Skeletal muscle tissue (tissue), 4 donors: ENCODE data around the gene SPATA21. TPM values are rescaled to one million over a fixed set of nuclear protein-coding genes. Genes with fewer than 3 reads are reported as not detected.
"Not testable (repeated sequence)": the region's sequence is repeated elsewhere in the genome, so short reads cannot be mapped to it uniquely, and the experiment has no call there.

Experiments
- H3K27ac ChIP-seq: one replicate; pipeline ENCODE4 v1.7.0; 2013; ENCODE audit warnings: mild to moderate bottlenecking, low read depth, low read length, inconsistent platforms
- H3K27me3 ChIP-seq, 3 donors: one replicate each; pipeline ENCODE4 v1.7.0; 2013; ENCODE audit warnings: low read length in 3 of 3; ENCODE audit not compliant: control insufficient read depth in 3 of 3, insufficient read depth in 3 of 3
- H3K36me3 ChIP-seq, 3 donors: one replicate each; pipeline ENCODE4 v1.7.0; 2013; ENCODE audit warnings: low read length in 3 of 3; ENCODE audit not compliant: control insufficient read depth in 3 of 3, insufficient read depth in 3 of 3
- H3K4me1 ChIP-seq, 3 donors: one replicate each; pipeline ENCODE4 v1.7.0; 2013; ENCODE audit warnings: low read length in 3 of 3, mild to moderate bottlenecking in 3 of 3; ENCODE audit not compliant: control insufficient read depth in 3 of 3, insufficient read depth in 3 of 3
- H3K4me3 ChIP-seq, 3 donors: one replicate each; pipeline ENCODE4 v1.7.0; 2013; ENCODE audit warnings: low read length in 3 of 3
- H3K9ac ChIP-seq, 3 donors: one replicate each; pipeline ENCODE4 v1.7.0; 2013; ENCODE audit warnings: low read length in 3 of 3, mild to moderate bottlenecking in 3 of 3, moderate library complexity in 2 of 3, low read depth in 1 of 3
- H3K9me3 ChIP-seq, 3 donors: one replicate each; pipeline ENCODE4 v1.7.0; 2013; ENCODE audit warnings: low read length in 3 of 3; ENCODE audit not compliant: control insufficient read depth in 3 of 3
- total RNA-seq: library from RNA; depleted of rRNA; stranded (reverse); fragments of >200 nt; gene quantifications from one replicate; pipeline ENCODE4 v1.2.3, GENCODE V29; 2014
- donor health status: Osteomylitis.

The SPATA21 gene
- total RNA-seq, 1 donor from 2014 or later: not detected

DNA sequence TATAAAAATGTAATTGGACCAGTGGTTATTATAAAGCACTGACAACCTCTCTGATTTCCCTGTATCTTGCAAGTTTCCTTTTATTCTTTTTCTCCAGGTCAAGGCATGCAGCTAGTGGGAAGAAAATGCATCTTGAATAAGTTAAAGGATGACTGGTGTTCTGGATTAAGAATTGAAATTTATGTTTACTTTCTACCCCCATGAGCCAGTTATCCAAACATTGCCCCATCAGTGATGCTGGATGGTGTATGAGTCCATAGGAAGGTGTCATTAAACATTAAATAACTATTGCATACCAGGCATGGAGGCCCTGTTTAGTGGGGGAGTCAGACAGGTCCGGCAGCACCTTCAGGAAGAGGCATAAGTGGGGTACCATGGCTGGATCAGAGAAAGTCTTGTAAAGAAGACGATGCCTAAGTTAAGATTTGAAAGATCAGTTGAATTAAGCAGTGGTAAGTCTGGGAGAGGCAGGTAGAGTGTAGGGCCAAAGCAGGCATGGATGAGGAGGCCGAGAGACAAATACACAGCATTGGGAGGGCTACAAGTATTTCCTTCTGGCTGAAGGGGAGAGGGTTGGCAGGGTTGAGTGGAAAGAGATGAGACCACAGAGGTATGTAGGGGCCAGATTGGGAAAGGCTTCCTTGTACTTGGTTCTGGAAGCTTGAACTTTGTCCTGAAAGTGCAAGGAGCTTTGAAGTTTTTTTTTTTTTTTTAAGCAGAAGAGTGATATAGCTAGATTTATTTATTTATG lies 64.5 kb downstream of the SPATA21 start:
- H3K9ac ChIP-seq: peak overlapping the region in 1 of 3 donors; percentile 40
- peaks cover 61 to 68% (median 64%) of the 10 kb centered on the region in 3 donors for H3K4me1 ChIP-seq
- no peaks in the 10 kb centered on the region for H3K27me3 ChIP-seq
- no peaks in the 10 kb centered on the region for H3K9me3 ChIP-seq
- H3K27ac ChIP-seq: no peak overlapping the region
- H3K4me3 ChIP-seq: peak overlapping the region in 1 of 3 donors; percentile 18
- H3K36me3 ChIP-seq: no peaks in the 10 kb centered on the region

DNA sequence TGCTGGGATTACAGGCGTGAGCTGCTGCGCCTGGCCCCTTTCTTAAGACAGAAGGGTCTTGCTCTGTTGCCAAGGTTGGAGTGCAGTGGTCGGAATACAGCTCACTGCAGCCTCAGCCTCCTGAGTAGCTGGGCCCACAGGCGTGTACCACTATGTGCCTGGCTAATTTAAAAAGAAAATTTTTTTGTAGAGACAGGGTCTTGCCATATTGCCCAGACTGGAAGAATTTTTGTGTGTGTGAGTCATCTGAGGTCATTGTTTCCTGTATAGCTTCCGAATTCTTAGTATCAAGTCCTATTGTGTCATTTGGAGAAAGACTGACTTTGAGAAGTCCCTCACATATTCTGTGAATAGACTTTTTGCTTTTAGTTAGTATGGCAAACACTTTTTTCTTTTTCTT lies 65.5 kb downstream of the SPATA21 start:
- Histone ChIP-seq H3K9ac (no peak overlapping the region), H3K4me1 (peaks cover 51 to 58% (median 54%) of the 10 kb centered on the region in 3 donors)

DNA sequence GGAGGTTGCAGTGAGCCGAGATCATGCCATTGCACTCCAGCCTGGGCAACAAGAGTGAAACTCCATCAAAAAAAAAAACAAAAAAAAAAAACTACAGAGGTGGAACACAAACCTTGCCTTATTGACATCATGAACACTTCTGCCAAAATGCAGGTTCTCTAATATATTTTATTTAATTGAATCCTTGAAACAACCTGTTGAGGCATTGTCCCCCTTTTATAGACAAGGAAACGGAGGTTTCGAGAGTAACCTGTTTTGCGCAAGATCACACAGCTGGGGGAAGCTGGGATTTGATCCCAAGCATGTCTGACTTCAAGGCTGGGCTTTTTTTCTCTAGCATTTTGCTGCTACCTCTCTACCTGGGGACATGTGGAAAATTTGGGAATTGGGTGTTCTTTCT lies 67.4 kb downstream of the SPATA21 start:
- Histone ChIP-seq H3K9me3 (no peaks in the 10 kb centered on the region), H3K4me3 (no peak overlapping the region), H3K9ac (no peak overlapping the region), H3K27me3 (no peaks in the 10 kb centered on the region), H3K4me1 (peaks cover 35 to 41% (median 39%) of the 10 kb centered on the region in 3 donors), H3K27ac (no peak overlapping the region), H3K36me3 (no peaks in the 10 kb centered on the region)

More for the DNA sequence above, 65.5 kb downstream of the SPATA21 start:
- no peak overlapping the region for H3K4me3 ChIP-seq
- no peaks in the 10 kb centered on the region for H3K36me3 ChIP-seq
- no peaks in the 10 kb centered on the region for H3K9me3 ChIP-seq
- no peak overlapping the region for H3K27ac ChIP-seq
- H3K27me3 ChIP-seq: no peaks in the 10 kb centered on the region

DNA sequence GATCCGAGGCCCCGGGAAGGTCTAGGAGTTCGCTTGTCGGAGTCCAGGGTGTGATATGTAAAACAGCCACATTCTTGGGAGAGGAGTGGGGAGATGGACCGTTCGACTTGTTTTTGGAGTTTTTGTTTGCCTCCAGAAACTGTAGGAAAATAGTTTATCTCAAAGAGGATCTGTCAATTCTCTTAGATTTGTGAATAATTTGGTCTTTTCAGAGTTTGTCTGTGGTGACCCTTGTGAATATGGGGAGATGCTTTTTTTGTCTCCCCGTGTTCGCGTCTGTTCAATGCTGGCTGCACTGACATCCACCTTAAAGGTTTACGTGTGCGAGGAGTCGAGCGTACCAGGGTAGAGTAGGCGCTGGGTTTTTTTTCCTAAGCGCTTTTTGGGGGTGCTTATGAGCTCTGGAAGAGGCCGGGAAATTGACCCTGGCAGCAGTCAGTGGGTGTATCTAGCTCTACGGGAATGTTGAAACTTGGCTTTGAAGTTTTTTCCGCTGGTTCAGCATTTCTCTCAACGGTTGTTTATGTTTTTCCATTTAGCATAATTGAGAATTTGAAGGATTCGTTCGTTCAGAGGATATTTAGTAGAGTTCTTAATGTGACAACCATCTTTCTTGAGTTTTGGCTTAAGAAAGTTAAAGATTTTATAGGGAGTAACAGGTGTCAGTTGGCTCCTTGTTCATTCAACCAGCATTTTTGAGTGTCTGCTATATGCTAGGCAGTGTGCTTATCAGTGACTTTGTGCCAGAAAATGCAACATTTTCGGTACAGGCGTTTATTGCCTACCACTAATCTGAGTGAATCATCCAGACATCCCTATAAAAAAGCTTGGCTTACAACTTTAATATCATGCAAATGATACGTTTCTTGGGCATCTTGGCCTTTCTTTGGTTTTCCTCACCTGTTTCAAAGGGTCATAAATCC lies 69.0 kb downstream of the SPATA21 start:
- no peaks in the 10 kb centered on the region for H3K9me3 ChIP-seq
- H3K27me3 ChIP-seq: no peaks in the 10 kb centered on the region
- H3K4me3 ChIP-seq: peak overlapping the region; percentile 84 to 92 (median 85)
- peaks cover 26 to 29% (median 27%) of the 10 kb centered on the region in 3 donors for H3K4me1 ChIP-seq
- peak overlapping the region; percentile 95 for H3K27ac ChIP-seq
- H3K36me3 ChIP-seq: no peaks in the 10 kb centered on the region
- H3K9ac ChIP-seq: peak overlapping the region; percentile 84 to 97 (median 94)

DNA sequence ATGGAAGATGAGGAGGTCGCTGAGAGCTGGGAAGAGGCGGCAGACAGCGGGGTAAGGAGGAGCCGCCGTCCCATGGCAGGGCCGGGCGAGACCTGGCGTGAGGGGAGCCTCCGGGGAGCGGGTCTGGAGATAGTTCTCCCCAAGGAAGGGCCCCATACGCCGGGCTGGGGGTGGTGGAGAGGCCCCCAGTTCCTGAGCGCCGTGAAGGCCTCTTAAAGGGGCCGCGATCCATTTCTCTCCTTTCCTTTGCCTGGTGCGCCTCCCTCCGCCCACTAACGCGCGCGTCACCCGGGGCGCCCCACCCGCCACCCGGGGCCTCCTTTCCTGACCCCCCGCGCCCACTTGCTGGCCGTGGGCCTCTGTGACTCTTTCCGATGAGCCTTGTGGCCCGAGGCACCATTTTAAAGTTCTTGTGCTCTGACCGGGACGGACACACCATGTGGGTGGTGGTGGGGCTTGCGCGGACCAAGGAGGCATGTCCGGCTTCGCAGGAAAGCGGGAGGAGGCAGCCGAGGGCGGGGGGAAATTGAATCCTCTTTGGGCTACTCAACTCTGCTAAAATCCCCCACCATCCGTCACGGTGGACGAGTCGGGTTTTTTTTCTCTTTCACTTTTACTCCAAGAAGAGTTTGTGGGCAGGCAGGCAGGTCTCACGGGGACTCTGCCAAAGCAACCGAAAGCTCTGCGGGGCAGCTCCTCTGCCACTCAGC lies 69.8 kb downstream of the SPATA21 start:
- peak overlapping the region; percentile 84 to 92 (median 85) for H3K4me3 ChIP-seq
- no peaks in the 10 kb centered on the region for H3K36me3 ChIP-seq
- no peaks in the 10 kb centered on the region for H3K9me3 ChIP-seq
- peak overlapping the region; percentile 95 for H3K27ac ChIP-seq
- no peaks in the 10 kb centered on the region for H3K27me3 ChIP-seq
- peaks cover 20 to 23% (median 20%) of the 10 kb centered on the region in 3 donors for H3K4me1 ChIP-seq
- peak overlapping the region; percentile 84 to 97 (median 94) for H3K9ac ChIP-seq

DNA sequence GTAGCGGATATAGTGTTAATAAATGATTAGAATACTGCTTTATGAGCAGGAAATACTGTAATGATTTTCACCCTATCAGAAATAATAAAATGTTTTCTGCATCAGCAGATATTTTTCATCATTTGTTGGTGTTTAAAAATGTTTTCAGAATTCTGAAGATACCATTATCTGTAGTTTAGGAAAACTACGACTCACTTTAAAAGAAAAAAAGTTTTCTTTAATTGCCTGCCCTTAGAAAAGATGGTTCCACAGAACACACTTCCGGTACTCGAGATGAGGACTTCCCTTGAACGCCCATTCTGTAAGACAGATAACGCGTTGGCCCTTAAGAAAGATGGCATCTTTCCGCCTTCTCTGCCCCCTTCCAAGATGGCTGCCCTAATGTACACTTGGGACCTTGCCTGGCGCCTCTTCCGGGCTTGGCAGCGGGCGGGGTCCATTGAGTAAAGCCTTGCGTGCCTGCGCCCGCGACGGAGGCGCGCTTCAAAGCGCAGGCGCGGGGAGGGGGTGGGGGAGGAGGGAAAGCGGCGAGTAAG lies 70.4 kb downstream of the SPATA21 start, which contains the start of gene SZRD1:
SZRD1 (plus strand) TSS at position 521 of the 536 bp plus-strand sequence. CDS start 16 bp downstream, outside the sequence.
- H3K4me1 ChIP-seq: peaks cover 18 to 19% (median 18%) of the 10 kb centered on the region in 3 donors
- H3K9me3 ChIP-seq: no peaks in the 10 kb centered on the region
- H3K4me3 ChIP-seq: peak within 1 kb of the TSS; percentile 84 to 92 (median 85)
- no peaks in the 10 kb centered on the region for H3K36me3 ChIP-seq
- no peaks in the 10 kb centered on the region for H3K27me3 ChIP-seq
- peak within 1 kb of the TSS; percentile 84 to 97 (median 94) for H3K9ac ChIP-seq
- peak within 1 kb of the TSS; percentile 95 for H3K27ac ChIP-seq

DNA sequence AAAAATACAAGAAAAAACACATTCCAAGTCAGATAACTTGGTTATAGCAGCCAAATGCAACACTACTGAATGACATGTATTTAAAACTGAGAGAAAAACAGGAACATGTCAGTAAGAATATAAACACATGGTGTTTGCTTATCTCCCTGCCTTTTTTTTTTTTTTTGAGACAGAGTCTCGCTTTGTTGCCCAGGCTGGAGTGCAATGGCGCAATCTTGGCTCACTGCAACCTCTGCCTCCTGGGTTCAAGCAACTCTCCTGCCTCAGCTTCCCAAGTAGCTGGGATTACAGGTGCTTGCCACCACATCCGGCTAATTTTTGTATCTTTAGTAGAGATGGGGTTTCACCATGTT lies 72.1 kb downstream of the SPATA21 start:
- not testable (repeated sequence) for H3K36me3 ChIP-seq, H3K27me3 ChIP-seq, H3K4me3 ChIP-seq, H3K9ac ChIP-seq, H3K27ac ChIP-seq, H3K9me3 ChIP-seq
- H3K4me1 ChIP-seq: peaks cover 15 to 17% (median 16%) of the 10 kb centered on the region in 3 donors

DNA sequence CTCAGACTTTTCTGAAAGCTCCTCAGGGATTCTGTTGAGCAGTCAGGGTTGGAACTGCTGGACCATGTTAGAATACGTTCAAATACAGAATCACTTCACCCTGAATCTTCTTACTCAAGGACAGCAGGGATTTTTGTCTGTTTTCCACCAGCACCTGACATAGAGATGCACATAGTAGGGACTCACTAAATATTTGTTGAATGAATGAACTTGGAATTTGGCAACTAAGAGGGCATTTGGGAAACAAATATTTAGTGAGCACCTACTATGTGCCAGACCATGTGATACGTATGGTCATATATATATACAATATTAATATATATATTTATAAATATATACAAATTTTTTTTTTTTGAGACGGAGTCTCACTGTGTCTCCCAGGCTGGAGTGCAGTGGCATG lies 80.4 kb downstream of the SPATA21 start:
- no peak overlapping the region for H3K9ac ChIP-seq
- H3K36me3 ChIP-seq: peaks cover 0 to 2% (median 0%) of the 10 kb centered on the region in 3 donors
- H3K27ac ChIP-seq: no peak overlapping the region
- H3K4me3 ChIP-seq: no peak overlapping the region
- peaks cover 5 to 6% (median 6%) of the 10 kb centered on the region in 3 donors for H3K4me1 ChIP-seq
- H3K27me3 ChIP-seq: no peaks in the 10 kb centered on the region
- H3K9me3 ChIP-seq: no peaks in the 10 kb centered on the region

DNA sequence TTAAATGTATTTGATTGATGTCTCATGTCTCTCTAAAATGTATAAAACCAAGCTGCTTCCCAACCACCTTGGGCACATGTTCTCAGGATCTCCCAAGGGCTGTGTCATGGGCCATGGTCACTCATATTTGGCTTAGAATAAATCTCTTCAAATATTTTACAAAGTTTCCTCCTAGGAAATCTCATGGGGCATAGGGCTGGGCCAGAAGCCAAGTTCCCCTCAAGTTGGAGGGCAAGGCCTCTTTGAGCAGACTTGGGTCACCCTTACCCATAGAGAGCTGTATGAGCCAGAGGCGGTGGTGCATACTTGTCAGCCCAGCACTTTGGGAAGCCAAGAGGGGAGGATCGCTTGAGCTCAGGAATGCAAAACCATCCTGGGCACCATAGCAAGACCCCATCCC lies 82.6 kb downstream of the SPATA21 start:
- H3K36me3 ChIP-seq: peaks cover 0 to 3% (median 0%) of the 10 kb centered on the region in 3 donors
- H3K9me3 ChIP-seq: no peaks in the 10 kb centered on the region
- no peak overlapping the region for H3K27ac ChIP-seq
- H3K4me1 ChIP-seq: peaks cover 8 to 17% (median 9%) of the 10 kb centered on the region in 3 donors
- H3K27me3 ChIP-seq: no peaks in the 10 kb centered on the region
- H3K9ac ChIP-seq: no peak overlapping the region
- H3K4me3 ChIP-seq: no peak overlapping the region
